Superior temporal gyrus (tissue), 1 donor: ENCODE data around the gene VCAM1.

Source experiments
- DNase-seq: peaks from one replicate; pipeline ENCODE4 v3.0.0-alpha.2; 2016; ENCODE audit errors: extremely low spot score

Gene VCAM1

DNA sequence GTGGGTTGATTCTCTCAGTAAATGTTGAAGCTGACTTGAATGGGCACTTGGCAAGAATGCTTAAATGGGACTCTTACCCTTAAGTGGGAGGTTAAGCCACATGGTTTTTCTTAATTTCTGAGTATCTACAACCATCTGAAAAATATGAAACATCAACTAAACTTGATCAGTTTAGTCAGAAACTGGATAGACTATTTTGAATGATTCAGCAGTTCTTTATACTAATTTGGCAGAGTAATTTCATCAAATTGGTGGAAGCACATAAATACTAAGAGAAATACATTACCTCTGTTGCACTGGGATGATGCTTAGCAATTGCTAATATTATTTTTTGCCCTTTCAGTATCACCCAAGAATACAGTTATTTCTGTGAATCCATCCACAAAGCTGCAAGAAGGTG is 4.7 kb downstream of the VCAM1 start:
- DNase-seq, result no peak

- no peak for DNase-seq
Measured at GRCh38 chr1:100730130-100730529, 10.6 kb downstream of the VCAM1 start.

DNA sequence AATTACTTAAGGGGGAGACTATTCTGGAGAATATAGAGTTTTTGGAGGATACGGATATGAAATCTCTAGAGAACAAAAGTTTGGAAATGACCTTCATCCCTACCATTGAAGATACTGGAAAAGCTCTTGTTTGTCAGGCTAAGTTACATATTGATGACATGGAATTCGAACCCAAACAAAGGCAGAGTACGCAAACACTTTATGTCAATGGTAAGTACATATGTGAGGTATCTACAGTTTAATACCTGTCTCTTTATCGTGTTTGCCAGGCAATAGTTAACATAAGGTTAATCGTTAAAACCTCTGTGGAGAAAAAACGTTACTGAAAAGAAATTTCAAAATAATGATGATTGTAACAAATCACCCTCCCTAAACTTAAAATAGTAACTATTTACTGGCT is 11.8 kb downstream of the VCAM1 start:
- no peak for DNase-seq

GRCh38 chr1:100731758-100732157 is 12.2 kb downstream of the VCAM1 start:
- DNase-seq, result no peak

DNA sequence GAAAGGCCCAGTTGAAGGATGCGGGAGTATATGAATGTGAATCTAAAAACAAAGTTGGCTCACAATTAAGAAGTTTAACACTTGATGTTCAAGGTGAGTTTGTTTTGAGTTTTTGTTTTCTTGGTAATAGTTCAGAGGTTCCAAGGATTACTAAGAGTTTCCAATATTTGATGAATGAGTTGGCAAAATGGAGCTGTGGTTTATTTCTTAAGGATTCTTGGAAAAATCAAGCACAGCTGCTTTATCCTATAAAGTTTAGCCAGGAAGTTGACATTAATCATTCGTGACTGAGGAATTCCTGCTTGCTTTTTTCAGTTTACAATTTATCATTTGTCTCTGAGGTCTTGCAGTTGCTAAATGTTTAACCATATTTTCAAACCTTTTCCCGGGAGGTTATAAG is 15.1 kb downstream of the VCAM1 start:
- DNase-seq, result no peak

DNA sequence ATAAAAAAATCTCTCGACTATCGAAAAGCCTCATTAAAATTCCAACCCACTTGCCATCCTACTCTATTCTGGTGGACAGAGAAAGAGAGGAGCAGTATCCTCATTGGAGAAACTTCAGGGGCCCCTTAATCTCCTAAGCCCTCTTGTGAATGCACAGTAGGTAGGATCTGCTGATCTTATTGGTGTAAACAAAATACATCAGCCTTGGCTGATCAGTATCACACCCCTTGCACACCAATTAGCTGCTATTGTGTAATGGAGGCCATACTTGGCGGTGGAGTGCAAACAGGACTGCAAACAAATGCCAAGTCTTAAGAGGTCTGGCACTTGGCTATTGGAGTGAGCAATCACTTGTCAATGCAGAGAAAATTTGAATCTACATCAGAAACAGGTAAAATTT is 15.7 kb downstream of the VCAM1 start:
- no peak for DNase-seq

GRCh38 chr1:100736324-100736723 is 16.8 kb downstream of the VCAM1 start:
- no peak for DNase-seq

- DNase-seq, result no peak
Measured at GRCh38 chr1:100736746-100737145, 17.2 kb downstream of the VCAM1 start.

GRCh38 chr1:100746542-100746932 is 27.0 kb downstream of the VCAM1 start:
- DNase-seq, result no peak

DNA sequence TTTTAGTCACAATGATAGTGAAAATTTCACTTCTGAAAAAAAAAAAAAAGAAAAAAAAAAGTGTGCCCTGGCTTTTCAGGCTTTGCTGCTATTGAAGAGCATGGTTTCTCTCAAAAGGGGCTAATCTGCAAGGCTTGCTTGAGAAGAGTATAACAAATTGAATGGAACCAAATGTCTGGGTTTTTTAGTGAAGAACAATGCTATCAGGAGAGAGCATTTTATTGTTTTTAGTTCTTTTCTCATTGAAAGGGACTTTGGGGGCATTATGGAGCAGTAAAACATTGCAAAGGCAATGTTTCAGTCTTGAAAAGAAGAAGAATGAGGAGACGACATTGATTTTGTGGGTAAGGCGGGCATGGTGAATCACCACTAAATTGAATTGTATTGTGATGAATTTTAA is 28.2 kb downstream of the VCAM1 start:
- no peak for DNase-seq

DNA sequence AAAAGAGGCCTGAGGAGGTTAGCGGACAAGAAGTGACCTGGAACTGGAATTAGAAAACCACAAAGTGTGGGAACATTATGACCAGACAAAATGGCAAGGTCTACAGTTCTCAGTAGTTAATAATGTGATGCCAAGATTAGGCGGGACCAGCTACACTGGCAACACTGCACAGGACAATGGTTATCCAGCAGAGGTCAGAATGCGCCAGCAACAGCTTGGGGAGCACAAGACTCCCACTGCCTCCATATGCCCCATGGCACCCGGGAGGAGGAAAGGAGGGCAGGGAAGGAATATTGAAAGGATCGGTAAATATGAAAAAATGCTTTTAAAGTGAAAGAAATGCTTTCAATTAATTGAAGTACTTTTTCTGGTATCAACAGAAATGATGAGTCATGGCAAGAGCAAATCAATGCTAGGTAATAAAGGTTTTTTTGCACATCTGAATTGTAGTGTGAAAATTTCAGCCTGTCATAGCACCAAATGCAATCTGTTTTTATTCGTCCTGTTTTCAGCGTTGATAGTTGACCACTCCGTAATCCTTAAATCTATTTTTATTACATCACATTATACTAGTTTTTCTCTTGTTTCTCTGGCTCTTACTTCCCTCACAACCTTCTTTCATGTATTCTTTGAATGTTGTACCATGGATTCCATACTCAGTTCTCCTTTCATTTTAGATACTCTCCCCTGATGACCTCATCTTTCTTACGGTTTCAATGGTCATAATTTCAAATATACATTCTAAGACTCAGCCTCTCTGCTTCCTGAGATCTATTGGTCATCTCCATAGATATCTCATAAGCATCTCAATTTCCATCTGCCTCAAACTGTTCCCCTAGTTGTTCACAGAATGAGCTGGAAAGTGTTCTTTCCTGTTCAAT is 30.7 kb downstream of the VCAM1 start:
- DNase-seq, result no peak

DNA sequence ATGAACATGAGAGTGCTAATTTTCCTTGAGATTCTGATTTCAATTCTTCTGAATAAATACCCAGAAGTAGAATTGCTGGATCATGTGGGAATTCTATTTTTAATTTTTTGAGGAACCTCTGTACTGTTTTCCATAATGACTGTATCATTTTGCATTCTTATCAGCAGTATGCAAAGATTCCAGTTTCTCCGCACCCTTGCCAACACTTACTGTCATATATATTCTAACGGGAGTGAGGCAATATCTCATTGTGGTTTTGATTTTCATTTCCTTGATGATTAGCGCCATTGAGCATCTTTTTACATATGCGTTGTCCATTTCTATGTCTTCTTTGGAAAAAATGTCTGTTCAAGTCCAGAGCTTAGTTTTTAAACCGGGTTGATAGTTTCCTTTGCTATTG is 33.2 kb downstream of the VCAM1 start:
- DNase-seq, result no peak

- DNase-seq, result no peak
Measured at GRCh38 chr1:100757946-100758345, 38.4 kb downstream of the VCAM1 start.

DNA sequence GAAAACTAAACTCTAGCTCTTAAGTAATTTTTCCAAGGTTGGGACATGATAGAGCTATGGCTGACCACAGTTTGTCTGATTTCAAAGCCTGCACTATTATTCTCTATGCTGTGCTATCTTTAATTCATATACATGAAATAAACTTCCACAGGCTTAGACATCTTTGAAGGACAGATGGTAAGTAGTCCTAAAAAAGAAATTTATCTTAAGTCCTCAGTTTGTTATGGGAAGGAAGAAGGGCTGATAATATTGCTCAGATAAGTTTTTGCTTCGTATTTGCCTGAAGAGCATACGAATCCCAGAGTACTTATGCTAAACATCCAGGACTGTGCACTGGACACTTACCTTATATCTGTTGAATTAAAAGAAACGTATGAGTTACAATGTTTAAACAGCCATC is 39.6 kb downstream of the VCAM1 start:
- no peak for DNase-seq

DNA sequence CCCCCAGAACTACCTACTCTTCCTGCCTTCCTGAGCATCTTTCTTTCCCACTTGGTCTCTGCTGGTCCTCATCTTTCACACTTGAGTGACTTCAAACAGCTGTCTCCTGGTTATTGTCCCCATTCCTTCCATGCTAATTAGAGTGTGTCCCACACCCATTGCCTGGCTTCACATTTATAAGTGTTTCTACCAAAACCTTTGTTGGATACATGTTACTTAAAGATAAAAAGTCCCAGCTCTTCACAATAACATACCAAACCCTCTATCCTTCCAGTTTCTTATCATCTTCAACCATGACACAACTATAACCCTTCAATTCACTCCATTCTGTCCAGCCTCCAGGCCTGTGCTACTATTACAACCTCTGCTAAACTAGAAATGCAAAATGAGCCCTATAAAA is 41.0 kb downstream of the VCAM1 start:
- no peak for DNase-seq

DNA sequence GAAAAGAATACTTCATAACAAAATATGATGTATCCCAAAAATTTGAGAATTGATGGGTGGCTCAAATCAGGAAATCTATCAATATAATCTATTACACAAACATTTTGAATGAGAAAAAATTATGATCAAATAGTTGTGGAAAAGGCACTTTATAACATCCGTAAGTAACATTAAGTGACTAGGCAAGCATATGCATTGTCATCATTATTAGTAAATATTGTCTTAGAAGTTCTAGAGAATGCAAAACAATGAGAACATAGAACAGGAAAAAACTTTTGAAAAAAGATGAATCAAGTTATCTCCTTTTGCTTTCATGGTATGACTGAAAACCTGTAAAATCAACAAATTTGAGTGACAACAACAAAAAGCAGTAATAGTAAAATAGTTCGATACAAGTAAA is 42.9 kb downstream of the VCAM1 start:
- no peak for DNase-seq

GRCh38 chr1:100767176-100767890 is 47.8 kb downstream of the VCAM1 start:
- no peak for DNase-seq

- no peak for DNase-seq
Measured at GRCh38 chr1:100769323-100769722, 49.8 kb downstream of the VCAM1 start.

- DNase-seq, result no peak
Measured at GRCh38 chr1:100769906-100770646, 50.5 kb downstream of the VCAM1 start.

- no peak for DNase-seq
Measured at GRCh38 chr1:100773444-100773843, 53.9 kb downstream of the VCAM1 start.

- no peak for DNase-seq
Measured at GRCh38 chr1:100774370-100774769, 54.8 kb downstream of the VCAM1 start.

DNA sequence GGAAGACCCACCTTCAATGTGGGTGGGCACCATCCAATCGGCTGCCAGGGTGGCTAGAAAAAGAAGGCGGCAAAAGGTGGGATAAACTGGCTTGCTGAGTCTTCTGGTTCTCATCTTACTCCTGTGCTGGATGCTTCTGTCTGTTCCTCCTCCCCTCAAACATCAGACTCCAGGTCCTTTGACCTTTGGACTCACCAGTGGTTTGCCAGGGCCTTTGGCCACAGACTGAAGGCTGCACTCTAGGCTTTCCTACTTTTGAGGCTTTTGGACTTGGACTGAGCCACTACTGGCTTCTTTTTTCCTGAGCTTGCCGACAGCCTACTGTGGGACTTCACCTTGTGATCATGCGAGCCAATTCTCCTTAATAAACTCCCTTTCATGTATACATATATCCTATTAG is 55.9 kb downstream of the VCAM1 start:
- DNase-seq, result no peak

DNA sequence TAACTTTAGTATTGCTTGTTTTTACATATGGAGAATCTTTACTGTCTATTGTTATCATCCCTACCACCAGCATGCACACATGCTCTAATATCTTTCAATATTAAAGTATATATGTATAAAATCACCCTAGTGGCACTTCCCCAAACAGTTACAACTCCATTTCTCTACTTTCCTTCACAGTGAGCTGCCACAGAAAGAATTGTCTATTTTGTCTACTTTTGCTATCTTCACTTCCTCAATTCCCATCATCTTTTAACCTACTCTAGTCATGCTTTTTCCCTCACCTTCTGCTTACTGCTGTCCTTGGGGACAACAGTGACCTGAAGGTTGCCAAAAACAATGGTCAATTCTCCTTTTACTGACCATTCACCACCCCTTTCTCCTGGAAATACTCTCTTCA is 59.2 kb downstream of the VCAM1 start:
- no peak for DNase-seq
